Calu3 (cell line): ENCODE results near the gene FHIT. TPM values are rescaled to one million over a fixed set of nuclear protein-coding genes. Genes with fewer than 3 reads are reported as not detected.

Experiments used
- BruUV-seq: library from RNA; stranded (reverse); fragments of 400-500 nt; replicated peaks from 2 replicates; lab custom pipeline; 2021; lab: Mats Ljungman, UMichigan
- CTCF ChIA-PET: fragments of 300-600 bp; sonication (Branson Sonifier 250); formaldehyde crosslinking; loops from one replicate; lab custom pipeline; 2022; ENCODE audit warnings: antibody characterized with exemption; lab: Charles Lee
- DNase-seq: peaks from one replicate; pipeline ENCODE4 v3.0.0; 2022
- H3K27ac Mint-ChIP-seq: one replicate; pipeline ENCODE4 v1.8.0; 2022; ENCODE audit warnings: mixed read lengths; ENCODE audit not compliant: unreplicated experiment
- H3K27me3 Mint-ChIP-seq: one replicate; pipeline ENCODE4 v1.8.0; 2022; ENCODE audit warnings: mixed read lengths; ENCODE audit not compliant: unreplicated experiment
- H3K36me3 Mint-ChIP-seq: one replicate; pipeline ENCODE4 v1.8.0; 2022; ENCODE audit warnings: mild to moderate bottlenecking, moderate library complexity, mixed read lengths; ENCODE audit not compliant: insufficient read depth, unreplicated experiment
- H3K4me1 Mint-ChIP-seq: one replicate; pipeline ENCODE4 v1.8.0; 2022; ENCODE audit warnings: mild to moderate bottlenecking, low read depth, mixed read lengths; ENCODE audit not compliant: unreplicated experiment
- H3K4me3 Mint-ChIP-seq: one replicate; pipeline ENCODE4 v1.8.0; 2022; ENCODE audit warnings: mild to moderate bottlenecking, low read depth, moderate library complexity, mixed read lengths; ENCODE audit not compliant: unreplicated experiment
- H3K9me3 Mint-ChIP-seq: one replicate; pipeline ENCODE4 v1.8.0; 2022; ENCODE audit warnings: low read depth, mixed read lengths; ENCODE audit not compliant: unreplicated experiment
- CTCF ChIP-seq: fragments of 200-600 bp; IDR thresholded peaks from one replicate; pipeline ENCODE4 v1.8.0; 2022; ENCODE audit warnings: antibody characterized with exemption; ENCODE audit not compliant: unreplicated experiment
- intact Hi-C: fragments of 100-400 bp; cut with micrococcal nuclease; formaldehyde crosslinking; loops from one replicate; pipeline ENCODE4 v1.10.0; 2022; ENCODE audit not compliant: unreplicated experiment
- total RNA-seq: library from RNA; stranded (reverse); gene quantifications from 2 replicates; pipeline ENCODE4 v1.2.3, GENCODE V29; 2022

The FHIT gene
- total RNA-seq, 1 experiment from 2014 or later = 6.2 TPM

GRCh38 chr3:61040618-61041017 is 210.6 kb downstream of the FHIT start:
- no peak for TF ChIP-seq CTCF
- Mint-ChIP-seq H3K27me3 (no peaks in the 10 kb centered on the region), H3K4me1 (no peaks in the 10 kb centered on the region), H3K36me3 (no peaks in the 10 kb centered on the region), H3K27ac (no peak overlapping the region), H3K9me3 (no peaks in the 10 kb centered on the region), H3K4me3 (no peak overlapping the region)
- CTCF ChIA-PET = no interaction called here
- intact Hi-C loops = no loop called here
- BruUV-seq = no TSS peak
- no peak for DNase-seq

GRCh38 chr3:61035573-61035972 is 215.7 kb downstream of the FHIT start:
- Mint-ChIP-seq H3K36me3 (no peaks in the 10 kb centered on the region), H3K27me3 (no peaks in the 10 kb centered on the region), H3K9me3 (no peaks in the 10 kb centered on the region), H3K4me3 (no peak overlapping the region), H3K27ac (no peak overlapping the region), H3K4me1 (peaks cover 4% of the 10 kb centered on the region)
- no peak for DNase-seq
- BruUV-seq = no TSS peak
- TF ChIP-seq CTCF = no peak
- CTCF ChIA-PET = no interaction called here
- intact Hi-C loops = no loop called here

- Mint-ChIP-seq H3K9me3 (no peaks in the 10 kb centered on the region), H3K27me3 (no peaks in the 10 kb centered on the region), H3K4me1 (peaks cover 8% of the 10 kb centered on the region), H3K27ac (no peak overlapping the region), H3K4me3 (no peak overlapping the region), H3K36me3 (no peaks in the 10 kb centered on the region)
- BruUV-seq = no TSS peak
- TF ChIP-seq CTCF = no peak
- intact Hi-C loops = no loop called here
- DNase-seq = no peak
- CTCF ChIA-PET = no interaction called here
Measured at GRCh38 chr3:61032991-61033390, 218.3 kb downstream of the FHIT start.

GRCh38 chr3:61031503-61031902 is 219.7 kb downstream of the FHIT start:
- H3K36me3 Mint-ChIP-seq = no peaks in the 10 kb centered on the region
- no peaks in the 10 kb centered on the region for H3K27me3 Mint-ChIP-seq

More at GRCh38 chr3:61031503-61031902, 219.7 kb downstream of the FHIT start:
- intact Hi-C loops = no loop called here
- Mint-ChIP-seq H3K27ac (no peak overlapping the region), H3K9me3 (no peaks in the 10 kb centered on the region), H3K4me1 (peaks cover 8% of the 10 kb centered on the region), H3K4me3 (no peak overlapping the region)
- CTCF ChIA-PET = no interaction called here
- DNase-seq = no peak
- no TSS peak for BruUV-seq
- no peak for TF ChIP-seq CTCF
